GM03348 (cell line): ENCODE data around the gene PRDM10.
A peak's percentile ranks its signal among the peaks of the same experiment; 100 is the strongest.
"Not testable (repeated sequence)": the region's sequence is repeated elsewhere in the genome, so short reads cannot be mapped to it uniquely, and the experiment has no call there.

ENCODE experiments used
- DNase-seq: peaks from one replicate; pipeline ENCODE4 v3.0.0; 2012; ENCODE audit warnings: low spot score

PRDM10 gene

GRCh38 chr11:129894278-129895125 is 108.1 kb downstream of the PRDM10 start:
- DNase-seq: peak; percentile 11

- DNase-seq: no peak
These were observed 114.2 kb downstream of the PRDM10 start for GRCh38 chr11:129888451-129888850.

GRCh38 chr11:129885381-129885780 is 117.3 kb downstream of the PRDM10 start:
- DNase-seq: no peak

- no peak for DNase-seq
These were observed 118.1 kb downstream of the PRDM10 start for GRCh38 chr11:129884581-129884980.

- DNase-seq: peak; percentile 60
These were observed 121.0 kb downstream of the PRDM10 start for GRCh38 chr11:129881570-129882170.

- no peak for DNase-seq
These were observed 122.3 kb downstream of the PRDM10 start for GRCh38 chr11:129880311-129880710.

- DNase-seq: no peak
These were observed 130.7 kb downstream of the PRDM10 start for GRCh38 chr11:129871914-129872313.

- DNase-seq: not testable (repeated sequence)
These were observed 134.0 kb downstream of the PRDM10 start for GRCh38 chr11:129868626-129869025.

- DNase-seq: no peak
These were observed 136.3 kb downstream of the PRDM10 start for GRCh38 chr11:129866311-129866710.

GRCh38 chr11:129865701-129866100 is 136.9 kb downstream of the PRDM10 start:
- DNase-seq: no peak

- no peak for DNase-seq
These were observed 137.8 kb downstream of the PRDM10 start for GRCh38 chr11:129864811-129865210.

GRCh38 chr11:129861702-129862522 is 140.7 kb downstream of the PRDM10 start:
- peak; percentile 91 for DNase-seq

- no peak for DNase-seq
These were observed 146.6 kb downstream of the PRDM10 start for GRCh38 chr11:129856036-129856435.

- DNase-seq: no peak
These were observed 147.5 kb downstream of the PRDM10 start for GRCh38 chr11:129855086-129855485.

- no peak for DNase-seq
These were observed 148.3 kb downstream of the PRDM10 start for GRCh38 chr11:129854232-129854805.

GRCh38 chr11:129853518-129854231 is 149.0 kb downstream of the PRDM10 start:
- DNase-seq: no peak

GRCh38 chr11:129852125-129852740 is 150.4 kb downstream of the PRDM10 start:
- no peak for DNase-seq
